GM18907 (cell line): ENCODE measurements around the gene ATF3.

Experiments
- ATAC-seq: cut with Tn5 transposase; IDR thresholded peaks from one replicate; pipeline ENCODE4 v1.9.1; 2021; ENCODE audit warnings: mild to moderate bottlenecking, moderate library complexity; ENCODE audit not compliant: unreplicated experiment

ATF3 gene, protein sequence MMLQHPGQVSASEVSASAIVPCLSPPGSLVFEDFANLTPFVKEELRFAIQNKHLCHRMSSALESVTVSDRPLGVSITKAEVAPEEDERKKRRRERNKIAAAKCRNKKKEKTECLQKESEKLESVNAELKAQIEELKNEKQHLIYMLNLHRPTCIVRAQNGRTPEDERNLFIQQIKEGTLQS

DNA sequence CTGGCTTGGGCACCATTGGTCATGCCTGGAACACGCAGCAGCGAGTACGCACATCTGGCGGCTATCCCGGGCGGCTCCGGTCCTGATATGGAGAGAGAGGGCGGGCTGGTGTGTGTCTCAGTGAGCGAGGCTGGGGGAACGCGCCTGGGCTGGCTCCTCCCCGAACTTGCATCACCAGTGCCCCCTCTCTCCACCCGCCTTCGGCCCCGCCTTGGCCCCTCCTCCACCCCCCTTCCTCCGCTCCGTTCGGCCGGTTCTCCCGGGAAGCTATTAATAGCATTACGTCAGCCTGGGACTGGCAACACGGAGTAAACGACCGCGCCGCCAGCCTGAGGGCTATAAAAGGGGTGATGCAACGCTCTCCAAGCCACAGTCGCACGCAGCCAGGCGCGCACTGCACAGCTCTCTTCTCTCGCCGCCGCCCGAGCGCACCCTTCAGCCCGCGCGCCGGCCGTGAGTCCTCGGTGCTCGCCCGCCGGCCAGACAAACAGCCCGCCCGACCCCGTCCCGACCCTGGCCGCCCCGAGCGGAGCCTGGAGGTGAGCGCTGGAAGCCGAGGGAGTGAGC is at the start of gene ATF3:
TSS of gene ATF3 (plus strand) at position 370 of the 567 bp plus-strand sequence. CDS start 6,261 bp downstream, outside the sequence.
- ATAC-seq: peak; percentile 74

GRCh38 chr1:212559929-212560328 is 48.6 kb upstream of the ATF3 start:
- ATAC-seq: no peak

GRCh38 chr1:212560933-212561460 is 47.6 kb upstream of the ATF3 start:
- no peak for ATAC-seq

GRCh38 chr1:212561501-212561931 is 47.0 kb upstream of the ATF3 start:
- ATAC-seq: no peak

GRCh38 chr1:212562771-212563170 is 45.8 kb upstream of the ATF3 start:
- no peak for ATAC-seq

GRCh38 chr1:212565079-212565478 is 43.5 kb upstream of the ATF3 start:
- ATAC-seq: no peak

DNA sequence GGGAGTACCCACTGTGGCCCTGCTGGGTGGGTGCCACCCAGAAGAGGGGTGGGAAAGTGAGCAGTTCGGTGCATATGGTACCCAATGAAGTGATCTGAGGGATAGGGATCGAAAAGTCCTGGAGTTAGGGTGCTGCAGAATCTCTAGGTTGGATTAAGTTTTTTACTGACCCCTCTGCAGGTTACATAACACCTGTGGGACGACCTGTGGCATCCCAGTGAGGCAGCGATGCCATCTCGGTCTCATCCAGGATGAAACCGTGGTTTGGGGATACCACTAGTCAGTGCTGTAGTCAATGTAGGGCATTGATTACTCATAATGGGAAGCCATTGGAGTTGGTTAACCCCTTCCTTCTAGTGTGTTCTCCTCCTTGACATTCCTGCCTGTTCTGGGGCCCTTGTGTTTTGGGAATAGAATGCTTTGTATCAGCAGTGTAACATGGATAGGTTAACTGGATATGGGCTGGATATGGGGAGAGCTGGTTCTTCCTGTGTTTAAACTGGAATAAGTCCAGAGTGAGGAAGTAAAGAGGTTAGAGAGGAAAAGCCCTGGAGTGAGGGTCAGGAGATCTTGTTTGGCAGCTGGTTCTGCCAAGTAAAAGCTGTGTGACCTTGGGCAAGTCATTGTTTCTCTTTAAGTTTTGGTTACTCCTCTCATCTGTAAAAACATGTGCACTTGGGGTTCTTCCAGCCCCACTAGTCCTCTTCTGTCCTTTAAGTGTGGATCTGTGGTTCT is 42.8 kb upstream of the ATF3 start:
- no peak for ATAC-seq

DNA sequence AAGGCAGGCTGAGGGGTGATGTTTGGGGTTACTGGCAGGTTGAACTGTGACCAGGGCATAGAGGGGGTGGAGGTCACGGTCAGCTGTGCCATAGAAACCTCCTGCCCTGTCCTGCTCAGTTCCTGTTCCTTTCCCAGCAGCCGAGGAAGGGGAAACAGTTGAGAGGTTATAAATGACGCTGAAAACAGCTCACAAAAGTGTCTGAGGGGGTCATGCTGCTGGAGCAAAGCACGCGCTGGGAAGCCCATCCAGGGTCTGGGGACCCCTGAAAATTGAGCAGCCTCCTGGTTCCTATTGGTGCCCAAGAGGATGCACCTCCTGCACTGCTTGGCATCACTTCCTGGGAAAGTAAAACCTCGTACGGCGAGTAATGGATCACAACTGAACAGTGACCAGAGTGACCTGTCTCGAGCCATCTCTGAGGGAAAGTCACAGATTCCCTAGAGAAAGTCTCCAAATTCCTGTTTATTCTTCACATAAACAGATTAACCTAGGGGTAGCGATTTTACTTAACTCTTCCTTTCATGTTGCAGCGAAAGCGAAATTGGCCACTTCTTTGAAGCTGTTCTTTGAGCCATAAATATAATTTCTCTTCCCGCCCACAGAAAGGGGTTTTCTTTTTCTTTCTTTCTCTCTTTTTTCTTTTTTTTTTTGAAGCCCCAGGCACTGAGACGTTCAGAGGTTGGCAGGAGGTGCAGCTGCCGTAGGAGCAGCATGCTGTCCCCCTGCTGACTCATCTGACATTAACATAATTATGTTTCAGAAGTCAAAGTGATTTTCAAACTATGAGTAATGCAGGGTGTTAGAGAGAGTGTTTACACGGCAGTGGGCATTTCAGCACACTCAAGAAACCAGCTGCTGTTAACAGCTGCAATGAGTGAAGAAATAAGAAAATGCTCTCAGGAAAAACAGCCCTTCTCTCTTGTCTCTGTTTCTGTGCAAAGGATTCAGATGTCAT is 41.8 kb upstream of the ATF3 start:
- ATAC-seq: peak; percentile 98

- no peak for ATAC-seq
Observed at GRCh38 chr1:212567638-212568037, 40.9 kb upstream of the ATF3 start.

GRCh38 chr1:212568978-212569537 is 39.5 kb upstream of the ATF3 start:
- ATAC-seq: no peak

DNA sequence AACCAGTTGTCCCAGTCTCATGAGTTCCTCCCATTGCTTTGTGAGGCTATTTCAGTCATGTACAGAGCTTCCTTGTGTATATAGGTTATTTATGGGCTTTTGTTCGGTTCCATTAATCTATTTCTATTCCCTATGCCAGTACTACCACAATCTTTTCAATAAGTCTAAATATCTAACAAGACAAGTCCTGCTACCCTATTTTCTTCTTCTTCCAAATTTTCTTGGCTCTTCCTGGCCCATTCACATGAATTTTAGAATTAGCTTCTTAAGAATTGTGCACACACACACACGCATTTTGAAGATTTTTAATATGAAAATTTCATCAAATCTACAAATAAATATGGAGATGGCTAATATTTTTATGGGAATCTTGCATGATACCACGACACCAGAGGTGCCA is 33.8 kb upstream of the ATF3 start:
- no peak for ATAC-seq

DNA sequence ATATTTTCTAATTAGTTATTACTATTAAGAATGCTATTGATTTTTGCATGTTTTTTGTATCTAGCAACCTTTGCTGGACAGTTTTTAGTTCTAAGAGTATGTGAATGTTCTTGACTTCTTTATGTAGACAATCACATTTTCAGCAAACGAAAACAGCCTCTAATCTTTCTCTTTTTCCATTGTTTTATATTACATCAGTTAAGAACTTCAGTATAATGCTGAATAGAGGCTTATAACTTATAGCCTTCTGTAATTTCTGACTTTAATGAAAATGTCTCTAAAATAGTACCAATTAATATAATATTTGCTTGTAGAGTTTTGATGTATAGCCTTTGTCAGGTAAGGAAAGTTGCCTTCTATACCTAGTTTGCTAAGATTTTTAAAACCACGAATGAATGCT is 33.2 kb upstream of the ATF3 start:
- no peak for ATAC-seq

DNA sequence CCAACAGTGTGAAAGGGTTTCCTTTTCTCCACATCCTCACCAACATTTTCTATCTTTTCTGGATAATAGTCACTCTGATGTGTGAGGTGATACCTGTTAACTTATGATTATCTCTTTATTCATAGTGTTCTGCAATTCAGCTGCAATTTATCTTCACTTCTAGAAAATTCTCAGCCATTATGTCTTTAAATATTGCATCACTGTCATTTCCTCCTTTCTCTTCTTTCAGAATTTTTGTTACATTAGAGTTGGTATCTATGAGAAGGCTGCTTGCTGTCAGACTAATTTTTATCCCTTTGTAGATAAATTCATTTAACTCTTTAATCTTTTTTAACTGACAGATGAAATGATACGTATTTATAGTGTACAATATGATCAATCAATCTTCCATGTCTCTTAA is 30.5 kb upstream of the ATF3 start:
- no peak for ATAC-seq

- no peak for ATAC-seq
Observed at GRCh38 chr1:212581034-212581433, 27.5 kb upstream of the ATF3 start.

GRCh38 chr1:212582291-212582690 is 26.3 kb upstream of the ATF3 start:
- no peak for ATAC-seq

DNA sequence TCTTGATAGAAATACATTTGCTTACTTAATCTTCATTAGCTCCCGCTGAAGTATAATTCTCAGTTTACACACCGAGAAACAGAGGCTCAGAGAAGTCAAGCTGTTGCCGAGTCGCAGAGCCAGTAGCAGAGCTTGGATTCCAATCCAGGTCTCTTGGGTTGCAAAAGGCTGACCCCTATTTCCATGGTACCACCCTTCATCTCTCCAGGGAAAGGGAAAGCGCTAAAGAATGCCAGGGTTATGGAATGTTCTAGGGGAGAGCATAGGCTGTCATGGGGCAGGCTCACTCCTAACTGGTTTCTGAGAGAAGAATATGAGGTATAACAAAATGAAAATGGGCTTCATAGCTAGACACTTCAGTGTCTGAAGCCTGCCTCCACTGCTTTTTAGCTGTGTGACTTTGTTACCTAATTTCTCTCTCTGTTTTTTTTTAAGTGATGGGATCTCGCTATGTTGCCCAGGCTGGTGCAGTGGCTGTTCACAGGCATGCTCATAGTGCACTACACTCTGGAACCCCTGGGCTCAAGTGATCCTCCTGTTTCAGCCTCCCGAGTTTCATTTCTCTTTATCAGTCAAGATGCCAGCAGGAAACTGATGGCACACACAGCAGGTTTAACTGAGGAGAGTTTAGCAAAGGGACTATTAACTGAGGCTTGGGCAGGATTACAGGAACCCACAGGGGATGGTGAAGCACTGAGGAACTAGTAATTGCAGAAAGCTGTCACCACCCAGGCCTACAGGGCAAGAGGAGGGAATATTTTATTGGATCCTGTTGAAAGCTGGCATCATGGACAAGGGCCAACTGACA is 25.5 kb upstream of the ATF3 start:
- ATAC-seq: no peak

DNA sequence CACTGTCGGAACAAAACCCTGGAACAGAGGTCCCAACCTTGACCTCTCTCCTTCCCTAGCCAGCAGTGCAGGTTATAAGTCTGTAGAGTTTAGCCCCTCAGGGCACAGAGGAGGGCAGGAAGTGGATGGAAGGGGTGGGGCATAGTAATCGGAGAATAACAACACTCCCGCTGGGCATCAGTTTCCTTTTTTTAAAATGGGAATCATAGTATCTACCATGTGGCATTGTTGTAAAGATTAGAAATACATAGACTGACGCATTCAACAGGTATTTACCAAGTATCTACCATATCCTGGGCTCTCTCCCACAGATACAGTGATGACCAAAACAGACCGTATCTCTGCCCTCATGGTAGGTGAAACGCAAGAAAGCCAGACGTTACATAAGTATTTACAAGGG is 24.9 kb upstream of the ATF3 start:
- ATAC-seq: no peak

GRCh38 chr1:212584092-212584886 is 24.3 kb upstream of the ATF3 start:
- no peak for ATAC-seq

DNA sequence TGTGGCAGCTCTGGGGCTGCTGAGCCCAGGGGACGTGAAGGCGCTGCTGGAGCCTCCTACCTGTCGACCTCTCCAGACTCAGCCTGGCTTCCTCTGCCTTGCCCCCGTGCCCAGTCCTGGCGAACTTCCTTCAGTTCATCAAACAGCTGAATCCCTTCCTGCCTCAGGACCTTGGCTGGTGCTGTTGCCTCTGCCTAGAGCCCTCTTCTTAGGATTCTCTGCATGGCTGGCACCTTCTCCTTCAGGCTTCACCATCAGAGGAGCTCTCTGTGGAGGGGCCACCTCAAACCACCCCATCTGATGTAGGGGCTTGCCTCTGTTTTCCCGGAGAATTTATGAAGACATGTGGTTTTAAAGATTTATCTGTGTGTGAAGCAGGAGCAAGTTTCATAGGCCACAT is 23.4 kb upstream of the ATF3 start:
- no peak for ATAC-seq
